Dermis blood vessel endothelial cell (primary cell): Measurements from ENCODE around the gene FAM168A. TPM values are rescaled to one million over a fixed set of nuclear protein-coding genes. Genes with fewer than 3 reads are reported as not detected.
A peak's percentile ranks its signal among the peaks of the same experiment; 100 is the strongest.

Experiments
- DNase-seq: peaks from one replicate; pipeline ENCODE4 v3.0.0; 2010
- total RNA-seq: library from RNA; depleted of rRNA; stranded (reverse); fragments of >200 nt; gene quantifications from 2 replicates; pipeline ENCODE4 v1.2.3, GENCODE V29; 2014

Gene FAM168A
- total RNA-seq, 1 donor from 2014 or later, result 12.1 TPM

- no peak for DNase-seq
Observed at GRCh38 chr11:73386016-73386415, 211.9 kb downstream of the FAM168A start.

GRCh38 chr11:73384872-73385689 lies 212.8 kb downstream of the FAM168A start:
- DNase-seq, result peak; percentile 57

GRCh38 chr11:73384531-73384871 lies 213.4 kb downstream of the FAM168A start:
- DNase-seq, result no peak

GRCh38 chr11:73384125-73384441 lies 213.8 kb downstream of the FAM168A start:
- no peak for DNase-seq

- peak; percentile 61 for DNase-seq
Observed at GRCh38 chr11:73383249-73384124, 214.4 kb downstream of the FAM168A start.

GRCh38 chr11:73382747-73383146 lies 215.2 kb downstream of the FAM168A start:
- DNase-seq, result no peak

- no peak for DNase-seq
Observed at GRCh38 chr11:73382183-73382582, 215.7 kb downstream of the FAM168A start.

- no peak for DNase-seq
Observed at GRCh38 chr11:73381589-73381988, 216.3 kb downstream of the FAM168A start.

GRCh38 chr11:73380897-73381410 lies 217.0 kb downstream of the FAM168A start:
- DNase-seq, result no peak

GRCh38 chr11:73380331-73380730 lies 217.6 kb downstream of the FAM168A start:
- no peak for DNase-seq

GRCh38 chr11:73379189-73379880 lies 218.6 kb downstream of the FAM168A start:
- DNase-seq, result no peak

GRCh38 chr11:73376803-73377629 lies 220.9 kb downstream of the FAM168A start:
- peak; percentile 76 for DNase-seq

- DNase-seq, result peak; percentile 94
Observed at GRCh38 chr11:73376160-73376802, 221.6 kb downstream of the FAM168A start, which contains the start of gene RELT. Gene RELT (plus strand): TSS chr11:73376399. CDS start chr11:73389137, 12,738 bp downstream.

- DNase-seq, result no peak
Observed at GRCh38 chr11:73375830-73376159, 222.1 kb downstream of the FAM168A start.

GRCh38 chr11:73374151-73374550 lies 223.8 kb downstream of the FAM168A start:
- DNase-seq, result no peak

GRCh38 chr11:73372375-73372993 lies 225.4 kb downstream of the FAM168A start:
- peak; percentile 53 for DNase-seq

GRCh38 chr11:73367482-73368024 lies 230.4 kb downstream of the FAM168A start:
- DNase-seq, result no peak

- peak; percentile 59 for DNase-seq
Observed at GRCh38 chr11:73366953-73367352, 231.0 kb downstream of the FAM168A start.

GRCh38 chr11:73366265-73366610 lies 231.7 kb downstream of the FAM168A start:
- no peak for DNase-seq

GRCh38 chr11:73365352-73366264 lies 232.3 kb downstream of the FAM168A start:
- DNase-seq, result no peak
